GM06990 (cell line): ENCODE measurements around the gene TBC1D10B.

Source experiments
- DNase-seq: peaks from one replicate; pipeline ENCODE4 v3.0.0-alpha.2; 2011; ENCODE audit not compliant: insufficient read length; ENCODE audit errors: extremely low read depth
- H3K27me3 ChIP-seq: replicated peaks from 2 replicates; pipeline ENCODE4 v1.6.0; 2011; ENCODE audit warnings: low read length; ENCODE audit not compliant: control insufficient read depth, insufficient read depth
- H3K36me3 ChIP-seq: 2 replicates; pipeline ENCODE4 v1.5.1; 2011; ENCODE audit warnings: low read length; ENCODE audit not compliant: control insufficient read depth, insufficient read depth
- H3K4me3 ChIP-seq: replicated peaks from 2 replicates; pipeline ENCODE4 v1.5.1; 2011; ENCODE audit warnings: low read depth, mild to moderate bottlenecking, control low read depth, low read length
- TF ChIP-seq, protein P1 (sequence below): IDR thresholded peaks from 2 replicates; pipeline ENCODE4 v1.5.1; 2011; ENCODE audit warnings: low read length, control low read depth, mild to moderate bottlenecking, inconsistent platforms; ENCODE audit not compliant: insufficient read depth, poor library complexity, severe bottlenecking

TBC1D10B gene

DNA sequence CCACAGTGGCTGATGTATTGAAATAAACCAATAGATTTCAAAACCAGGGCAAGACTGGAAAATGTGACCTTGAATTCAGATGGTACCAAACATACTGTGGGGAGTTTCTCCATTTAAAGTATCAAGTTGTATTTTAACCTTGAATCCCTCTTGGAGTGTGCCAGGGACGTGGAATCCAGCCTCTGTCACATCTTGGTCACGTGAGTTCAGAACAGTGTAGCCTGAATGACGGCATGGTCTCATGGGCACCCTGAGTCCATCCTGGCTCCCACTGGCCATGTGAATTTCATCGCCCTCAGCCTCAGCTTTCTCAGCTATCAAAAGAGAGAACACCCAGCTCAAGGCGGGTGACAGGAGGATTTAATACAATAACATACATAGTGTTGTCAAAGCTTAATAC is 43.9 kb upstream of the TBC1D10B start:
- no peak overlapping the region for H3K4me3 ChIP-seq
- no peaks in the 10 kb centered on the region for H3K27me3 ChIP-seq
- H3K36me3 ChIP-seq, result no peaks in the 10 kb centered on the region; the same call in none of the 2 replicates
- no peak for DNase-seq
- TF ChIP-seq, protein P1, sequence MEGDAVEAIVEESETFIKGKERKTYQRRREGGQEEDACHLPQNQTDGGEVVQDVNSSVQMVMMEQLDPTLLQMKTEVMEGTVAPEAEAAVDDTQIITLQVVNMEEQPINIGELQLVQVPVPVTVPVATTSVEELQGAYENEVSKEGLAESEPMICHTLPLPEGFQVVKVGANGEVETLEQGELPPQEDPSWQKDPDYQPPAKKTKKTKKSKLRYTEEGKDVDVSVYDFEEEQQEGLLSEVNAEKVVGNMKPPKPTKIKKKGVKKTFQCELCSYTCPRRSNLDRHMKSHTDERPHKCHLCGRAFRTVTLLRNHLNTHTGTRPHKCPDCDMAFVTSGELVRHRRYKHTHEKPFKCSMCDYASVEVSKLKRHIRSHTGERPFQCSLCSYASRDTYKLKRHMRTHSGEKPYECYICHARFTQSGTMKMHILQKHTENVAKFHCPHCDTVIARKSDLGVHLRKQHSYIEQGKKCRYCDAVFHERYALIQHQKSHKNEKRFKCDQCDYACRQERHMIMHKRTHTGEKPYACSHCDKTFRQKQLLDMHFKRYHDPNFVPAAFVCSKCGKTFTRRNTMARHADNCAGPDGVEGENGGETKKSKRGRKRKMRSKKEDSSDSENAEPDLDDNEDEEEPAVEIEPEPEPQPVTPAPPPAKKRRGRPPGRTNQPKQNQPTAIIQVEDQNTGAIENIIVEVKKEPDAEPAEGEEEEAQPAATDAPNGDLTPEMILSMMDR, result no peak

DNA sequence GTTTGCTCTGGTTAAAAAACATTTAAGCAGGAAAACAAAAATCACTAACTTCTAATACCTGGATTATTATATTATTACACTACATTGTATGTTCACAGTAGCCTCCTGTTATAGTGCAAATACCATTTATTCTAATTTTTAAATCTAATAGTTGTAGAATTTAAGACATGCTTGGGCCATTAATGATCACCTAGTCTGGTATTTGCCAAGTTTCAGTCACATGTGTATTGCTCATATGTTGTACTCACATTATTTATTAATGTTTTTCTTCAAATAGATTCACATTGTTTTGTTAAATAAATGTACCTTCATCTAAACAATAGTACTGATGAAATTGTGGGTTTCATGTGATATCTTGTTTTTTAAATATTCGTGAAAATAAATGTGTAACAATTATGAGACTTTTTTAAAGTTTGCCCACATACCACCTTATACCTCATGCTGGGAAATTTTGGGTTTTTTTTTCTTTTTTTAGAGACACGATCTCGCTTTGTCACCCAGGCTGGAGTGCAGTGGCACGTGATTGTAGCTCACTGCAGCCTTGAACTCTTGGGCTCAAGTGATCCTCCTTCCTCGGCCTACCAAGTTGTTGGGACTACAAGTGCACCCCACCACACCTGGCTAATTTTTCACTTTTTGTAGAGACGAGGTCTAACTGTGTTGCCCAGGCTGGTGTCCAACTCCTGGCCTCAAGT is 43.0 kb upstream of the TBC1D10B start:
- no peaks in the 10 kb centered on the region; the same call in 1 of the 2 replicates for H3K36me3 ChIP-seq
- TF ChIP-seq, protein P1, result no peak
- no peaks in the 10 kb centered on the region for H3K27me3 ChIP-seq
- H3K4me3 ChIP-seq, result no peak overlapping the region
- DNase-seq, result no peak

DNA sequence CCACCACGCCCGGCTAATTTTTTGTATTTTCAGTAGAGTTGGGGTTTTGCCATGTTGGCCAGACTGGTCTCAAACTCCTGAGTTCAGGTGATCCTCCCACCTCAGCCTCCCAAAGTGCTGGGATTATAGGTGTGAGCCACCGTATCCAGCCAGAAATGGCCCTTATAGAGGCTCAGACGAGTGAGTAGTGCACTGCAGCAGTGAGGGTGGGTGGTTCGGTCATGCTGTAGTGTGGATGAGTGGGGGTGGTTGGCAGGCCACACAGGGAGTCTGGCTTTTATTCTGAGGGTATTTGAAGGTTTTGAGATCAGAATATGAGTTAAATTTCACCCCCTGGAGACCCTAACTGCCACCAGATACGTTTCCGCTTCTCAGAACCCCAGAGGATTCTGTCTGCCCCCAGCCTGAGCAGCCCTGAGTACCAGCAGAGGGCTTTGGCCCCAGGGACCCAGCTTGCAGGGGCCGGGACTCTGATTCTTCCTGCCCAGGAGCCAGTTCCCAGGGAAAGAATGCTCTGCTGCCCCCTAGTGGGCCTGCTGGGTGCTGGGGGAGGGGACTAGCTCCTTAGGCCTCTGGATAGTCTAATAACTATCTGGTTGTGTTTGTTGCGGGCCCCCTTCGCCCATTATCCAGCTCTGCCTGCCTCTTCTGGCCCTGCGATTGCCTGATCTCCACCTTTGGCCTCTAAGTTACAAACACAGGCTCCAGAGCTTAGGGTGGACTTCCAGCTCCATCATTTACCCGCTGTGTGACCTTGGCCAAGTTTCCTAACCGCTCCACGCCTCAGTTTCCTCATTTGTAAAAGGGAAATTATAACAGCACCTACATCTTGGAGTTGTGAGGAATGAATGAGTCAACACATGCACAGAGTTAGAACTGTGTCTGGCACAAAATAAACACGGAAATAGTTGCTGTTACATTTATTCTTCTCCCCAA is 39.1 kb upstream of the TBC1D10B start:
- no peaks in the 10 kb centered on the region; the same call in 1 of the 2 replicates for H3K36me3 ChIP-seq
- no peak overlapping the region for H3K4me3 ChIP-seq
- no peaks in the 10 kb centered on the region for H3K27me3 ChIP-seq
- TF ChIP-seq, protein P1, result peak; percentile 98
- DNase-seq, result peak; percentile 80

DNA sequence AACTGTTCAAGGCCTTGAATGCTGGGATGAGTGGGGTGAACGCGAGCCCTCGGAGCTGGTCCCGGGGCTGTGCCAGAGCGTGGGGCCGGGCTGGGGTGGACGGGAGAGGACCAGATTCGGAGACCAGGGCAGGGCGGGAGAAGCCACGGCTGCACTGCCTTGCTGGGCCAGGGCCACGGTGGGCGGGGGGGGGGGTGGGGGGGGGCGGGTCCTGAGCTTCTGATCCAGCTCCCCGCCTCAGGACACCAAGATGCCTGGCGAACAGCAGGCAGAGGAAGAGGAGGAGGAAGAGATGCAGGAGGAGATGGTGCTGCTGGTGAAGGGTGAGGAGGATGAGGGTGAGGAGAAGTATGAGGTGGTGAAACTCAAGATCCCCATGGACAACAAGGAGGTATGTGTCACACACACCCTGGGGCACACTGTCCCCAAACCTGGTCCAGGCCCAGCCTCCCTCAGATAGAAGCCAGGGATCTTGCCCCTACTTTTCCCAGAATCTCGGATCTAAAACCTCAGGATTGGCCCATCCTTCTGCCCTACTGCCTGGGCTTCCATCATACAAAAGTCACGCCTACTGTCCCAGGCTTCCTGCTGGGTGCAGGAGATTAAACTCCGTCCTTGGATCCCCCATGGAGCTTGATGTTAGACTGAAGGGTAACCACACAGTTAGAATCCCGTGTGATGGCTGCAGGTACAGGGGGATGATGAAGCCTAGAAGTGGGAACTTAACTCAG is 37.7 kb upstream of the TBC1D10B start:
- H3K27me3 ChIP-seq, result no peaks in the 10 kb centered on the region
- TF ChIP-seq, protein P1, result no peak
- no peak for DNase-seq
- H3K36me3 ChIP-seq, result no peaks in the 10 kb centered on the region
- peak overlapping the region; percentile 75 for H3K4me3 ChIP-seq

DNA sequence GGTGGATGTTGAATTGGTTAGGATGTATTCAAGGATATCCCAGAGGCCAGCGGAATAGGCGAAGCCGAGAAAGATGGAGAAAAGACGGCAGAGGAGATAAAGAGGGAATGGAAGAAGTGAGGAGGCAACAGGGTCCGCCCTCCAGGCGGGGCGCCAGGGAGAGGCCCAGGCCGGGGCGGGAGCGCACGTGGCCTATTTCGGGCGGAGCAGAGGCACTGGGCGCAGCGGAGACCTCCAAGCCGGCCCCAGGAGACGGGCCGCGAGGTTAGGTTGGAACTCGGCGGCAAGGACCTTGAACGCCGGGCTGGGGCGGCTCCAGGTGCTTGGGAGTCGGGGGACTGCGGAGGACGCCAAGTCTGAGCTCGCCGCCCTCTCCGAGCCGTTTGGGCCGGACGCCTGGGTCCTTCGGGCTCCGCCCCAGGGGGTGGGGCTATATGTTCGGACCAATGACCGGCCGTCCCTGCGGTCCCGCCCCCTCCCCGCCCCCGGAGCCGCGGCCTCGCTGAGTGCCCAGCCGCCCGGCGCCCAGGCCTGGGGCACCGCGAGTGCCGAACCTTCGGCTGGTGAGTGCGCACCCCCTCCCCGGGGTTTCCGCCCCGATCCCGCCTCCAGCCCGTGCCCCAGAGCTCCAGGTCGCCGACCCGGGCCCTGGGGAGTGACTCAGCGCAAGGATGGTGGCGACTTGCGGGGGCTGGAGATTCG is 37.0 kb upstream of the TBC1D10B start, which contains the start of gene ZNF771:
ZNF771 (plus strand) TSS at position 505 of the 702 bp plus-strand sequence. CDS start 448 bp downstream, outside the sequence.
- peak; percentile 89 for DNase-seq
- Histone ChIP-seq H3K36me3 (no peaks in the 10 kb centered on the region), H3K4me3 (peak within 1 kb of the TSS; percentile 75), H3K27me3 (no peaks in the 10 kb centered on the region)
- TF ChIP-seq, protein P1, result peak; percentile 24
